Measurements from ENCODE around the gene TWSG1. TPM values are rescaled to one million over a fixed set of nuclear protein-coding genes. Genes with fewer than 3 reads are reported as not detected.

TWSG1 gene
- total and polyA plus RNA-seq, 10 of the 15 experiments (the other 5 are each of a cell fraction or from before 2014, with no cell fraction given) = 11.1 to 45.1 (median 27.7) TPM

DNA sequence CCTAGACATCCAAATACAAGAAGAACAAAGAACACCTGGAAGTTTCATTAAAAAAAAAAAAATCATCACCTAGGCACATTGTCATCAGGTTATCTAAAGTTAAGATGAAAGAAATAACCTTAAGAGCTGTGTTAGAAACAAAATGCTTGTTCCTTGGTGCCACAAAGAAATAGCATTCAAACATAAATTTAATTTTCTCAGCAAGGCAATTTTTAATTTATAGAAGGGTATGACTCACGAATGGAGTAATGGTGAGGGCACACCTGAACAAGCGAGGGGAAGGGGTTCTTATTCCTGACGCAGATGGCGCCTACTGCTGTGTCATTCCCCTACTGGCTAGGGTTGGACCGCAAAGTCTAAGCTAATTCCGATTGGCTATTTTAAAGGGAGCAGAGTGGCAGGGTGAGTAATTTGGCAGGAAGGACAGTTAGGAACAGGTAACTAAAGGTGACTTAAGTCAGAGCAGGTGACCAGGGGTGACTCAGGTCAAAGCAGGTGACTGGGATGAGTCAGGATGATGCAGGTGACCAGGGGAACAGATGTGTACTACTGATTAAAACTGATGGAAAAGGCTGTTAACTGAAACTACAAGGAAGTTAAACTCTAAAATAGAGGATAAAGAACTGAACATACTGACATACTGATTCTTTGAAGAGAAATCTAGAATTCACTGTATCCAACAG lies 30.0 kb upstream of the TWSG1 start (continued):
- no peak for TF ChIP-seq RCOR1 (conservative IDR thresholded peaks at IDR 0.05; ENCODE audit: low read depth, low read length)
- TF ChIP-seq NR2F1 (conservative IDR thresholded peaks at IDR 0.05) = no peak
- TF ChIP-seq, protein P1, sequence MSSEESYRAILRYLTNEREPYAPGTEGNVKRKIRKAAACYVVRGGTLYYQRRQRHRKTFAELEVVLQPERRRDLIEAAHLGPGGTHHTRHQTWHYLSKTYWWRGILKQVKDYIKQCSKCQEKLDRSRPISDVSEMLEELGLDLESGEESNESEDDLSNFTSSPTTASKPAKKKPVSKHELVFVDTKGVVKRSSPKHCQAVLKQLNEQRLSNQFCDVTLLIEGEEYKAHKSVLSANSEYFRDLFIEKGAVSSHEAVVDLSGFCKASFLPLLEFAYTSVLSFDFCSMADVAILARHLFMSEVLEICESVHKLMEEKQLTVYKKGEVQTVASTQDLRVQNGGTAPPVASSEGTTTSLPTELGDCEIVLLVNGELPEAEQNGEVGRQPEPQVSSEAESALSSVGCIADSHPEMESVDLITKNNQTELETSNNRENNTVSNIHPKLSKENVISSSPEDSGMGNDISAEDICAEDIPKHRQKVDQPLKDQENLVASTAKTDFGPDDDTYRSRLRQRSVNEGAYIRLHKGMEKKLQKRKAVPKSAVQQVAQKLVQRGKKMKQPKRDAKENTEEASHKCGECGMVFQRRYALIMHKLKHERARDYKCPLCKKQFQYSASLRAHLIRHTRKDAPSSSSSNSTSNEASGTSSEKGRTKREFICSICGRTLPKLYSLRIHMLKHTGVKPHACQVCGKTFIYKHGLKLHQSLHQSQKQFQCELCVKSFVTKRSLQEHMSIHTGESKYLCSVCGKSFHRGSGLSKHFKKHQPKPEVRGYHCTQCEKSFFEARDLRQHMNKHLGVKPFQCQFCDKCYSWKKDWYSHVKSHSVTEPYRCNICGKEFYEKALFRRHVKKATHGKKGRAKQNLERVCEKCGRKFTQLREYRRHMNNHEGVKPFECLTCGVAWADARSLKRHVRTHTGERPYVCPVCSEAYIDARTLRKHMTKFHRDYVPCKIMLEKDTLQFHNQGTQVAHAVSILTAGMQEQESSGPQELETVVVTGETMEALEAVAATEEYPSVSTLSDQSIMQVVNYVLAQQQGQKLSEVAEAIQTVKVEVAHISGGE (CRISPR knock-in tag; IDR thresholded peaks at IDR 0.05) = no peak
- TF ChIP-seq, protein P2, sequence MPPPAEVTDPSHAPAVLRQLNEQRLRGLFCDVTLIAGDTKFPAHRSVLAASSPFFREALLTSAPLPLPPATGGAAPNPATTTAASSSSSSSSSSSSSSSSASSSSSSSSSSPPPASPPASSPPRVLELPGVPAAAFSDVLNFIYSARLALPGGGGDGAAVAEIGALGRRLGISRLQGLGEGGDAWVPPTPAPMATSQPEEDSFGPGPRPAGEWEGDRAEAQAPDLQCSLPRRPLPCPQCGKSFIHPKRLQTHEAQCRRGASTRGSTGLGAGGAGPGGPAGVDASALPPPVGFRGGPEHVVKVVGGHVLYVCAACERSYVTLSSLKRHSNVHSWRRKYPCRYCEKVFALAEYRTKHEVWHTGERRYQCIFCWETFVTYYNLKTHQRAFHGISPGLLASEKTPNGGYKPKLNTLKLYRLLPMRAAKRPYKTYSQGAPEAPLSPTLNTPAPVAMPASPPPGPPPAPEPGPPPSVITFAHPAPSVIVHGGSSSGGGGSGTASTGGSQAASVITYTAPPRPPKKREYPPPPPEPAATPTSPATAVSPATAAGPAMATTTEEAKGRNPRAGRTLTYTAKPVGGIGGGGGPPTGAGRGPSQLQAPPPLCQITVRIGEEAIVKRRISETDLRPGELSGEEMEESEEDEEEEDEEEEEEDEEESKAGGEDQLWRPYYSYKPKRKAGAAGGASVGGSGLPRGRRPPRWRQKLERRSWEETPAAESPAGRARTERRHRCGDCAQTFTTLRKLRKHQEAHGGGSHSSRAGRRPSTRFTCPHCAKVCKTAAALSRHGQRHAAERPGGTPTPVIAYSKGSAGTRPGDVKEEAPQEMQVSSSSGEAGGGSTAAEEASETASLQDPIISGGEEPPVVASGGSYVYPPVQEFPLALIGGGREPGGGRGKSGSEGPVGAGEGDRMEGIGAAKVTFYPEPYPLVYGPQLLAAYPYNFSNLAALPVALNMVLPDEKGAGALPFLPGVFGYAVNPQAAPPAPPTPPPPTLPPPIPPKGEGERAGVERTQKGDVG (CRISPR knock-in tag; IDR thresholded peaks at IDR 0.05) = no peak

DNA sequence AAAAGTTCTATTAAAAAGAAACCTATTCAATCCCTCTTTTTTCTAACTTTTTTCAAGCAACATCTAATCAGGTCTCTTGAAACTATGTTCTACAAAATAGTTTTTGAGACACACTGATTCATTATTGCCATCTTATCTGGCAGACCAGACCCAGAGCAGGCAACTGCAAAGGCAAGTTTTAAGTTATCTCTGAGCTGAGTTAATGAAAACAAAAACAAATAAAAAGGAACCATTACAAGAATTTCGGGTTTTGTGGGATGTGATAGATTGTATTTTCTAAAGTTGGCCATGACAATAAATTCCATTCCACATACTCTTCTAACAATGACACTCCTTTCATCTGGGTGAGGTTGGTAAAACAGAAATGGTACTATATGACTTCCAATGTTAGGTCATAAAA lies 15.2 kb upstream of the TWSG1 start:
- no peak overlapping the region for H3K4me2 ChIP-seq (ENCODE audit: control insufficient read depth, insufficient read depth)
- no peak for TF ChIP-seq SUPT20H (IDR thresholded peaks at IDR 0.05; ENCODE audit: borderline replicate concordance, control insufficient read depth, low read depth, low read length)
- TF ChIP-seq PML (IDR thresholded peaks at IDR 0.05; ENCODE audit: low read length) = no peak

More for the DNA sequence above, 15.2 kb upstream of the TWSG1 start:
- WGBS (ENCODE audit: insufficient coverage, insufficient replicate concordance, low lambda C conversion rate, missing lambda C conversion rate) = 0% methylated on average over 1 of the region's 1 CpG
- ATAC-seq (no peak), DNase-seq (ENCODE audit: low read depth, low spot score) (no peak), FAIRE-seq (no peak)
- Histone ChIP-seq H3K9me3 (replicated peaks; ENCODE audit: control insufficient read depth, insufficient read depth, low read length) (no peaks in the 10 kb centered on the region), H3K4me1 (ENCODE audit: control insufficient read depth, insufficient read depth, low read length) (no peaks in the 10 kb centered on the region), H3K4me3 (no peak overlapping the region), H4K20me1 (ENCODE audit: control insufficient read depth, insufficient read depth) (no peaks in the 10 kb centered on the region), H3K27ac (ENCODE audit: control insufficient read depth, insufficient read depth) (no peak overlapping the region), H3K27me3 (replicated peaks in 1 of 2; ENCODE audit: control insufficient read depth in 2 of 2, insufficient read depth in 2 of 2, low read length in 1 of 2) (no peaks in the 10 kb centered on the region), H3K9ac (ENCODE audit: control insufficient read depth, insufficient read depth, low read length) (no peak overlapping the region), H3K79me2 (ENCODE audit: control insufficient read depth, insufficient read depth, low read length) (no peaks in the 10 kb centered on the region), H3K36me3 (ENCODE audit: control insufficient read depth in 2 of 2, insufficient read depth in 2 of 2, low read length in 1 of 2) (no peaks in the 10 kb centered on the region), H2AFZ (ENCODE audit: control insufficient read depth, low read depth, low read length) (no peak overlapping the region)
- no TSS peak for BruUV-seq (replicated peaks)
- RAD21 ChIA-PET (ENCODE audit: unreplicated experiment) = no interaction called here
- in situ Hi-C loops (cut with MboI) = no loop called here
- SMC1A ChIA-PET (ENCODE audit: uncharacterized antibody, unreplicated experiment) = no interaction called here
- intact Hi-C loops (cut with micrococcal nuclease; ENCODE audit: unreplicated experiment) = no loop called here
- CTCF ChIA-PET = no interaction called here
- POLR2A ChIA-PET = no interaction called here
